ENCODE results near the gene PPP1CC. TPM values are rescaled to one million over a fixed set of nuclear protein-coding genes. Genes with fewer than 3 reads are reported as not detected.
"Not testable (repeated sequence)": the region's sequence is repeated elsewhere in the genome, so short reads cannot be mapped to it uniquely, and the experiment has no call there.

Gene PPP1CC
- 100 to 1,000 TPM; 230 to 236 TPM for total RNA-seq

DNA sequence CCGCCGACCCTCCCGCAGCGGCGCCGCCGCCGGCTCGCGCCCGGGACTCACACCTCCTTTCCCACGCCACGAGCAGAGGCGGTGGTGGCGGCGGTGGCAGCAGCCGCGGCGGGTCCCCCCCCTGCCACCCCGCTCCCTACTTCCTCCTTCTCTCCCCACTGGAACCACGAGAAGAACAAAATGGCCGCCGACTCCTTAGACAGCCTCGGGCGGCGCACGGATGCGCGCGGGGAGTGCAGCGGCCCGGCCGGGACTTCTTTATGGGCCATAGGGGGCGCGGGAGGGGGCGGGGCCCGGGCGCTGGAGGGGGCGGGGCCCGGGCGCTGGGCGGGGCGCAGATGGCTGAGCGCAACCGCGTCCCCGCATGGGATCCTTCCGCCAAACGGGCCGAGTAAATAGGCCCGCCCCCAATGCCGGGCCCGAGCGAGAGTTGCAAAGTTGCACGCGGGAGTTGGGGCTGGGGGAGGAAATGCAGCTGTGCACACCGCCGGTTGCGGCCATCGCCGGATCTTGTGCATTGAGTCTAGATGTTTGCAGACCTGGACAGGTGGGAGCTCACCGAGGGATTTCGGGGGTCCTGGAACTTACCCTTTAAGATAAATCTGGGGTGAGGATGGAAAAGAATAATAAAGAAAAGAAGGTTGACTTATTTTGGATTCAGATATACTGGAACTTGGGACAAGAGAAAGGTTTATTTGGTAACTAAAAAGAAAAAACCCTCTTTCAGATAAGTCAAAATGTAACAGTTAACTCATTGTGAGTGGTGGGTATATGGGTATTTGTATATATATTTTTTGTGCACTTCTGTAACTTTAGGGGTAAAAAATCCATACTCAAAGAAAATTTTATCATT is at the start of gene PPP1CC:
TSS of gene PPP1CC (minus strand) at position 174 of the 853 bp plus-strand sequence. CDS start 184 bp downstream, outside the sequence.
- ChIA-PET POLR2A (interaction anchor here (0.5 to 1.0 kb wide), 6 partner anchors 16 to 274 kb away, joined by 3 to 6 read pairs (median 4); partner anchors contain the start of gene FAM216A), CTCF (interaction anchor here (0.6 to 1.0 kb wide), 2 partner anchors 9 to 889 kb away, joined by 3 to 4 read pairs; no protein-coding TSS in a partner anchor)

GRCh38 chr12:110791589-110791988 is 48.9 kb upstream of the PPP1CC start:
- ChIA-PET POLR2A (no interaction called here), CTCF (no interaction called here)

GRCh38 chr12:110790301-110790700 is 47.6 kb upstream of the PPP1CC start:
- POLR2A ChIA-PET = no interaction called here
- CTCF ChIA-PET = no interaction called here

DNA sequence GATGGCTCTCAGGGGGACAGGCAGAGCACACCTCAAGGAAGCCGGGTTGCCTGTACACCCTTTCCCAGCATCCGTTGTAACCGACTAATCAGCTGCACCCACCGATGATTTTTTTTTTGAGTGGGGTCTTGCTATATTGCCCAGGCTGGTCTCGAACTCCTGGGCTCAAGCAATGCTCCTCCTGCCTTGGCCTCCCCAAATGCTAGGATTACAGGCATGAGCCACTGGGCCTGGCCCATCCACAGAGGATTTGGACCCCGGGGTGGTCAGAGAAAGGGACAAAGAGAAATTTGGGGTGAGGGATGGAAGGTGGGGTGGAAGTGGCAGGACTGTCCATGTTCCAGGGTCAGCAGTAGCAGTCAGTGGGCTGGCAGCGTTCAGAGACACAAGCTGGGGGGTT is 43.3 kb upstream of the PPP1CC start:
- POLR2A ChIA-PET = interaction anchor here (1.2 kb wide), 1 partner anchor 355 kb away, joined by 5 read pairs; no protein-coding TSS in a partner anchor
- CTCF ChIA-PET = no interaction called here

DNA sequence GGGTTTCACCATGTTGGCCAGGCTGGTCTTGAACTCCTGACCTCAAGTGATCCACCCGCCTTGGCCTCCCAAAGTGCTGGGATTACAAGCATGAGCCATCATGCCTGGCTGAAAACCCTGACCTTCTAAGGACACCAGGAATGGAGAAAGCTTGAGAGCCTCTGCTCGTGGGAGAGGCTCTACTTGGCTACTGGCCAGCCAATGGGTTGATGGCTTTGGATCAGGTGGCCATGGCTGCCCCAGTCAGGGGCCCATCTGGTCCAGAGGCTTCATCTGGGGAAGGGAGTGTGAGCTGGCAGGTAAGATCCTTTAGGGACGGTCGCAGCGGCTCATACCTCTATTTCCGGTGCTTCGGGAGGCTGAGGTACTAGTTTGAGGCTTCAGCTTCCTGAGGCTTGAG is 42.5 kb upstream of the PPP1CC start:
- ChIA-PET POLR2A (interaction anchor here (0.6 to 1.2 kb wide), 2 partner anchors 88 to 354 kb away, joined by 5 to 6 read pairs; no protein-coding TSS in a partner anchor), CTCF (no interaction called here)

DNA sequence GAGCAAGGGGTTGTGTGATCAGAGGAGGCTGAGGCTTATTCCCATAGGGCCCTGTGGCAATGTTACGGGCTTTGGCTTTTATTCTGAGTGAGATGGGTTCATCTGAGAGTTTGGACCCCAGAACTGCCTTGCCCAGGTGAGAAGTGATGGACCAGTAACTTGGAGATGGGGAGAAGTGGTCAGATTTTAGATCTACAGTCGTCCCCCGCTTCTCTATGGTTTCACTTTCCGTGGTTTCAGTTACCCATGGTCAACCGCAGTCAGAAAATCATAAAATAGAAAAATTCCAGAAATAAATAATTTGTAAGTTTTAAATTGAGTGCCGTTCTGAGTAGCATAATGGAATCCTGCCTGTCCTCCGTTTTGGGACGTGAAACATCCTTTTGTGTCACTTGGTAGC is 40.2 kb upstream of the PPP1CC start:
- ChIA-PET POLR2A (no interaction called here), CTCF (no interaction called here)

GRCh38 chr12:110782094-110782493 is 39.4 kb upstream of the PPP1CC start:
- ChIA-PET CTCF (no interaction called here), POLR2A (interaction anchor here (0.7 kb wide), 1 partner anchor 211 kb away, joined by 3 read pairs; no protein-coding TSS in a partner anchor)

DNA sequence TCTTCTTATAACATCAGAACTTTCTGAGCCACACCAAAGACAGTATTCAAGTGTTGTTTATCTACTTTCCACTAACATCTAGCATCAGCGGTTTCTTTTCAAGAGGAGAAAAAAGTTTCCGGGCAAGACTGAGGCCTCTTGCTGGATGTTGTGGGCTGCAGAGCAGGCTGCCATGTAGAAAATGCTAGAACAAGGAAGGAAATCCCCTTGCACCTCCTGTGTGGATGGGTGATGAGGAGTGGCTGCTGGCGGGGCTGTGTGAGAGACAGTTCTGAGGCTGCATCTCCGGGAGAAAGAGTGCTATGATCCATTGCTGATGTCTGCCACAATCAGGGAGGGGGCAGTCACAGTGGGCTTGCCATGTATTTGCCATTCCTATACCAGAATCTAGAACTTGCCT is 37.8 kb upstream of the PPP1CC start:
- CTCF ChIA-PET = interaction anchor here (0.8 kb wide), 1 partner anchor 18 kb away, joined by 5 read pairs; no protein-coding TSS in a partner anchor
- POLR2A ChIA-PET = no interaction called here

DNA sequence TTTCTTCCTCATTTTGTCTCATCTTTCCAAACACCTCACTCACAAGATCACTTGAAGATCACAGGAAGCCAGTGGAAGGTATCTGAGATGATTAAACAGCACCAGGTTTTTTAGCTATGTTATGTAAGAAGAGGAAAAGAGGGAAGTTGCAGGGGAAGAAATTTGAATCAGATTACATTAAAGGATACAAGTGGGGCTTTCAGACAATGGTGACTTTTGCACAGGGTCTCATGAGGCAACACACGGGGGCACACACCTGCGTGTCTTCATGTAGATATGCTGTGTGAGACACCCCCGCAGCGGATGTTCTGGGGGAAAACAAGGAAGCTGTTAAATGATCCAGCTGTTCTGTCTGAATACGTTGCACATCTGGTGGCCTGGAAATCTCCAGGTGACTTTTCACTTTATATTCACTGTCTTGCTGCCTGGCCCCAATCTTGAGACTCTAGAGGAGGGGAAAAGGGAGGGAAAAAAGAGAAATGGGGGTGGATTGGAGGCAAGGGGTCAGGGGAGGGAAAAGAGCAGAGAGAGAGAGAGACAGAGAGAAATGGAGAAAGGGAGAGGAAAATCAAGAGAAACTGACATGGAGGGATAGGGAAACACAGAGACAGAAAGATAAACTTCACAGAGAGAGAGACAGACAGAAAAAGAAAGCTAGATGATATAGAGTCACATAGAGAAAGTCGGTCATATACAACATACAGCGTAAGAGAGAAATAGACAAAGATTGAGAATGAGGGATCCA is 36.3 kb upstream of the PPP1CC start:
- POLR2A ChIA-PET = no interaction called here
- CTCF ChIA-PET = interaction anchor here (1.0 kb wide), 1 partner anchor 43 kb away, joined by 4 read pairs; no protein-coding TSS in a partner anchor

DNA sequence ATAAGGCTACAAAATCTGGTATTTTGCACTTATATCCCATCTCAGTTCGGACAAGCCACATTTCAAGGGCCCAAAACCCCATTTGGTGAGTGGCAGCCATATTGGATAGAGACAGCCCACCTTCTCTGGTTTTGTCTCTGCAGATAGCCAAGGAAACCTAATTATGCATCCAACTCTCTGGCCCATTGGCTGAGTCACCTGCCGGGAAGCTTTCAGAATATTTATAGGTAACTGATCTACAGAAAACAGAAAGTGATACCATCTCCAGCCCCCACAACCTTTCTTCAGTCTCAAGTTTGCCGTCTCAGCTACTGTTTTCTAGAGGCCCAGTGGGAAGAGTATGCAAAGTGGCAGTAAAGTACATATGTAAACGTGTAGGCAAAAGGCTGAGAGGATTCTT is 33.7 kb upstream of the PPP1CC start:
- CTCF ChIA-PET = interaction anchor here (0.7 to 0.8 kb wide), 2 partner anchors 14 to 111 kb away, joined by 3 to 5 read pairs; no protein-coding TSS in a partner anchor
- POLR2A ChIA-PET = interaction anchor here (0.7 to 1.6 kb wide), 6 partner anchors 13 to 274 kb away, joined by 3 to 8 read pairs (median 5); partner anchors contain the start of genes PPP1CC and RAD9B

- CTCF ChIA-PET = interaction anchor here (0.7 to 0.8 kb wide), 3 partner anchors 13 to 307 kb away, joined by 3 to 5 read pairs (median 3); partner anchors contain the start of gene FAM216A
- POLR2A ChIA-PET = interaction anchor here (0.6 to 1.6 kb wide), 7 partner anchors 13 to 274 kb away, joined by 3 to 8 read pairs (median 5); partner anchors contain the start of genes PPP1CC and RAD9B
Observed at GRCh38 chr12:110775997-110776396, 33.3 kb upstream of the PPP1CC start.

DNA sequence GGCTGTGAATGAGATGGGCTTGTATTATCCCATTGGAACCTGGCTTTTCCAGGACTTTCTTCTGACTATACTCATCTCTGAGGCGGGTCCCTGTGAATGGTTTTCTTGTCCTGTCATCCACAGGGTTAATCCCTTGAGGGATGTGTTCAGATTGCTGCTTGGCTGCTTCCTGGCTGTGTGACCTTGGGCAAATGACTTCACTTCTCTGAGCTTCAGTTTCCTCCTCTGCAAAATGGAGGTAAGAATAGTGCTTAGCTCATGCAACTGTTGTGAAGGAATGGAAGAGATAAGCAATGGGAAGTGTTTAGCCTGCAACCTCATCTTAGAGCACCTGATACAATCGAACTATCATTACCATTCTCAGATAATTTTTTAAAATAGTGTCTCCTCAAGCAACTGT is 32.1 kb upstream of the PPP1CC start:
- CTCF ChIA-PET = no interaction called here
- POLR2A ChIA-PET = no interaction called here

DNA sequence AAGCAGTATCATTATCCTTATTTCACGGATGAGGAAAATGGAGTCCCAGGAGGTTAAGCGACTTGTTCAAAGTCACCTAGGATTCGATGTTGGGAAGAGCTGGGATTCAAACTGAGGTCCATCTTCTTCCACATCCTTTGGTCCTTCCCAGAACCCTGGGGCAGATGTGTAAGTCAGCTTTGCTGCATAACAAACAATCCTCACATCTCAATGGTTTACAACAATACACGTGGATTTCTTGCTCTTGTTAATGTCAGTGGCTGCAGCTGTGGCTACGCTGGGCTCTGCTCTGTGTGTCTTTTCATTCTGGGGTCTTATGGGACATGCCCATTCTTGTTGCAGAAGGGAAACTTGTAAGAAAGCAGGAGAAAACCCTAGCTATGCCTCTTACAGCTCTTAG is 26.3 kb upstream of the PPP1CC start:
- POLR2A ChIA-PET = interaction anchor here (0.6 kb wide), 1 partner anchor 155 kb away, joined by 3 read pairs; no protein-coding TSS in a partner anchor
- CTCF ChIA-PET = no interaction called here

- ChIA-PET POLR2A (no interaction called here), CTCF (interaction anchor here (0.6 kb wide), 1 partner anchor 149 kb away, joined by 3 read pairs; no protein-coding TSS in a partner anchor)
Observed at GRCh38 chr12:110767863-110768262, 25.2 kb upstream of the PPP1CC start.

DNA sequence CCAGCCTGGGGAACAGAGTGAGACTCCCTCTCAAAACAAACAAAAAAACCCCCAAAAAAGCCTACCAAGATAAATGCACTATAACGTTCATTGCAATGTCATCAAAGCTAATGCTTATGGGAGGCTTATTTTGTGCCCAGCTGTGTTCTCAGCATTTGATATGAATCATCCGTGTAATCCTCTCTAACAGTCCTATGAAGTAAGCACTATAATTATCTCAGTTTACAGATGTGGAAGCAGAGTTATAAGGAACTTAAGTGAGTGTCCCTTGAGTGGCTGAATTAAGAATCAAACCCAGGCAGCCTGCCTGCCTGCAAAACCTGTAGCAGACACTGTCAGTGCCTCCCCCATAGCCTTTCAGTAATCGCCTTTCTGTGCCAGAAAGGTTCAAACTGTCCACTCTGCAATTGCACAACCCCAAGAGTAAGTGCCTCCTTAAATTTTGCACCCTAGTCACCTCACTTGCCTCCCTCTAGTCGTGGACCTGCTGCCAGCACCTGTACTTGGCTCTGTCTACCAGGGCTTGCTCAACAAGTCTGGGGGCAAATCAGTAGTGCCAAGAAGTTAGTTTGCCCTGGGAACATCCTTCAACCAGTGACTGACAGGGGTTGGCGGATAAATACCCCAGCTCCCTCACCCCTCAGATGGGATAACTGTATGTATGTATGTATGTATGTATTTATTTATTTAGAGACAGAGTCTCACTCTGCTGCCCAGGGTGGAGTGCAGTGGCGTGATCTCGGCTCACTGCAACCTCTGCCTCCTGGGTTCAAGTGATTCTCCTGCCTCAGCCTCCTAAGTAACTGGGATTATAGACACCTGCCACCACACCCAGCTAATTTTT is 23.8 kb upstream of the PPP1CC start:
- POLR2A ChIA-PET = no interaction called here
- CTCF ChIA-PET = no interaction called here

DNA sequence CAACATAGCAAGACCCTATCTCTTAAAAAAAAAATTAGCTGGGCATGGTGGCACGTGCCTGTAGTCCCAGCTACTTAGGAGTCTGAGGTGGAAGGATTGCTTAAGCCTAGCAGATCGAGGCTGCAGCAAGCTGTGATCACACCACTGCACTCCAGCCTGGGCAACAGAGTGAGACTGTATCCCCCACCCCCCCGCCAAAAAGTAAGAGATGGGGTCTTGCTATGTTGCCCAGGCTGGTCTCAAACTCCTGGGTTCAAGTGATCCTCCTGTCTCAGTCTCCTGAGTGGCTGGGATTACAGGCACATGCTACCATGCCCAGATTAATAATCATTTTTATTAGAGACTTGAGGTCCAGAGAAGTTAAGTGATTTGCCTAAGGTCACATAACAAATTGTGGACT is 22.9 kb upstream of the PPP1CC start:
- CTCF ChIA-PET = not testable (repeated sequence)
- POLR2A ChIA-PET = interaction anchor here (0.5 kb wide), 1 partner anchor 13 kb away, joined by 3 read pairs; no protein-coding TSS in a partner anchor

DNA sequence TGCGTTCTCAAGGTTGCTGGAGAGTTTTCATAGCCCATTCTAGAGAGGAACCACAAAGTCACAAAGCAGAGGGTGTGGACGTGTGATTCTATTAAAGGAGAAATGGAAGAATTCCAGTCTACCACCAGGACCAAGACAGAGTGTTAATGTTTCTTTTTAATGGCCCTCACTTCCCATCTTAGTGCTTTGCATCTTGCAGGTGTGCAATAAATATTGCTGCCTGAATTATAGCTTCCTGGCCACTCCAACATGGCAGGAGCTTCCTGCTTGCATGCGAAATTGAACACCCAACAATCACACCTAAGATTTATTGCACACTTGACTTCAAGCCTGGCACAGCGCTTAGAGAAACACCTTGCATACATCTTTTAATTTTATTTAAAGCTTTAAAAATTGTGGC is 22.4 kb upstream of the PPP1CC start:
- CTCF ChIA-PET = no interaction called here
- POLR2A ChIA-PET = interaction anchor here (0.5 kb wide), 1 partner anchor 13 kb away, joined by 3 read pairs; no protein-coding TSS in a partner anchor

GRCh38 chr12:110763583-110763982 is 20.9 kb upstream of the PPP1CC start:
- ChIA-PET POLR2A (interaction anchor here (0.7 to 1.3 kb wide), 3 partner anchors 9 to 22 kb away, joined by 4 to 8 read pairs (median 4); no protein-coding TSS in a partner anchor), CTCF (interaction anchor here (1.2 to 1.6 kb wide), 2 partner anchors 12 to 132 kb away, joined by 4 to 5 read pairs; no protein-coding TSS in a partner anchor)
